CD4-positive, alpha-beta T cell treated with Interleukin-21 for 1 hour (primary cell): ENCODE results near the gene PAMR1.
A peak's percentile ranks its signal among the peaks of the same experiment; 100 is the strongest.

Source experiments
- DNase-seq: peaks from one replicate; pipeline ENCODE4 v3.0.0-alpha.2; 2020

Gene PAMR1

DNA sequence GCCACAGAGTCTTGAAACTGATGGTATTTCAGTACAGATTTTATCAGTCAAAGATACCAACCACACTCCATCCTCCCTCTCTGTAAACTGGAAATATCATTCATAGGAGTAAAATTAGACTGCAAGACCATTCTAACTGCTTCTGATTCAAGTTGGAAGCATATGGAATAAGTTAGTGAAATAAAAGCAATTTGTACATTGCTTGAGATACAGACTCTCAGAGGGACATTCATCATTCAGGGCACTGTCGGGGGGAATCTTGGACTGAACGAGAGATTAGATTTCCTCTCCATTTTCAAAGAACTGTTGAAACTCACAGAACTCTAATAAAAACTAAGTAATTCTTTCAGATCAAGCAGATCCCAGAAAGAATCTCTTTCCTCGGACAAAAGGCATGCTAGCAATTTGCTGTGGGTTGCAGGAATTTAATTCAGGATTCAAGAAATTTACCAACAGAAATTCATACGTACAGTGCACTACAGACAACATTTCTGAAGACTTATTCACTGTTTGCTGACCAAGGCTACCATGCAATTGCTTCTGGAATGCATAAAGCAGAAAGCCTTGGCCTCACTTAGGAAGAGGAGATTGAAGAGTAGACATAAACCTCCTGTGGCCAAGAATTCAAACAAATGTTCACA lies 34.1 kb downstream of the PAMR1 start:
- DNase-seq = no peak

DNA sequence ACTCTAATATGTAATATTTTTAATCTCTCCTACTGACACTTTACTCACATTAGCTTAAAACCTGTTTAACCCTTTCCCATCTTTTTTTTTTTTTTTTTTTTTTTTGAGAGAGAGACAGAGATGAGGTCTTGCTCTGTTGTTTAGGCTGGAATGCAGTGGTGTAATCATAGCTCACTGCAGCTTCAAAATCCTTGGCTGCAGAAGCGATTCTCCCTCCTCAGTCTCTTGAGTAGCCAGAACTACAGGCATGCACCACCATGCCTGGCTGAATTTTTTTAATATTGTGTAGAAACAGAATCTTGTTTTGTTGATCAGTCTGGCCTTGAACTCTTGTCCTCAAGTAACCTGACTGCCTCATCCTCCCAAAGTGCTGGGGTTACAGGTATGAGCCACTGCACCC lies 37.3 kb downstream of the PAMR1 start:
- DNase-seq = no peak

DNA sequence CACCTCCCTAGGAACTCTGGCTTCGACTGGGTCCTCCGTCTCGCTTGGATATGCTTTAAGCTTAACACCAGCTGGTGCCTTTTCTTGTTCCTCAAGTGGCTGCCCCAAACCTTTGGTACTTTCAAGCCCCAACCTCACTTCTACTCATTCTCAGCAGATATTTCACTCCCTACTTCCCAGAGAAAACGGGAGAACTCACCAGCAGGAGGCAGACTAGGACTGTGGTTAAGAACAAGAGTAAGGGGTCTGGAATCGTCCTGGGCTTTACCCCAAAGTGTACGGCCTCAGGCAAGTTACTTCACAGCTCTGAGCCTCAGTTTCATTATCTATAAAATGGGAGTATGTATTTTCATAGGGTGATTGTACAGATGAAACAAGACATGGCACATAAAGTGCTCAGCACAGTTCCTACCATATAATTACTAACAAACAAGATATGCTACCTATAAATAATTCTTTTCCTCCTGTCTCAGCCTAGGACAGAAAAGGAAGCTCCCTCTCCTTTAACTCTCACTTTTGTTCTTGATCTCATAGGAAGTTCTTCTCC lies 37.8 kb downstream of the PAMR1 start:
- no peak for DNase-seq

DNA sequence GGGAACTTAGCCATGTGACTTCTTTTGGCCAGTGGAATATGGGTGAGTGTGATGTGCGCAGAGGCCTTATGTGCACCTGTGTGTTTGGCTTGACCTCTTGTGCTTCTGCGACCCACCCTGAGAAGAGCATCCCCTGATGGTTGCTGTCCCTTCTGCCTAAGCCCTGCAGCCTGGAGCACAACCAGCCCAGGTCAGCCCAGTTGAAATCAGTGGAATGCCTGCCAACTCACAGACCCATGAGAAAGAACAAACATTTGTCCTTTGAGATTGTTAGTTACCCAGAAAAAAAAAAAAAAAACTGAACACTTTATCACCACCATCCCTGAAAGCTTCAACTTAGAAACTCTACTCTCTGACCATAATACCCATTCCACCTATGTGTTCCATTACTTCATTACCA lies 38.5 kb downstream of the PAMR1 start:
- DNase-seq = no peak

DNA sequence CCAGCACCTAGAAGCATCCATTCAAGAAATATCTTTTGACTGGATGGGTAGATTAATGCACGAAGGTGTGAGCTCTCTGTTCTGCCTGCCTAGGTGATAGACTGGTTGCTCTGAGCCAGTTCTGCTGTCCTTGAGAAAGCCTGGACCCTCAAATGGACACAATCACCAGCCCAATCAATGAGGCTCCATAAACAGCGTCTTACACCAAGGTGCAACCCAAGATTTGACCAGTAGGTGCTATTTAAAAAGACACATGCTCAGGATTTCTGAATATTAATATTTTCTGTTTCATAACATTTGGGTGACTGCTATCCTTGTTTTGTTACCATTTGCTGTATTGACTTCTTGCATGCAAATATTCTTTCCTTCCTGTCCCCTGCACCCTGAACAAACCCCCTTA lies 39.0 kb downstream of the PAMR1 start:
- DNase-seq = no peak

GRCh38 chr11:35485656-35486322 lies 39.6 kb downstream of the PAMR1 start:
- peak; percentile 59 for DNase-seq

- DNase-seq = no peak
Measured at GRCh38 chr11:35484435-35484834, 41.0 kb downstream of the PAMR1 start.

- DNase-seq = no peak
Measured at GRCh38 chr11:35483131-35483820, 42.1 kb downstream of the PAMR1 start.

- no peak for DNase-seq
Measured at GRCh38 chr11:35479731-35480130, 45.7 kb downstream of the PAMR1 start.

- no peak for DNase-seq
Measured at GRCh38 chr11:35478471-35479091, 46.8 kb downstream of the PAMR1 start.

- DNase-seq = no peak
Measured at GRCh38 chr11:35477901-35478300, 47.5 kb downstream of the PAMR1 start.

- DNase-seq = no peak
Measured at GRCh38 chr11:35474688-35475087, 50.7 kb downstream of the PAMR1 start.

DNA sequence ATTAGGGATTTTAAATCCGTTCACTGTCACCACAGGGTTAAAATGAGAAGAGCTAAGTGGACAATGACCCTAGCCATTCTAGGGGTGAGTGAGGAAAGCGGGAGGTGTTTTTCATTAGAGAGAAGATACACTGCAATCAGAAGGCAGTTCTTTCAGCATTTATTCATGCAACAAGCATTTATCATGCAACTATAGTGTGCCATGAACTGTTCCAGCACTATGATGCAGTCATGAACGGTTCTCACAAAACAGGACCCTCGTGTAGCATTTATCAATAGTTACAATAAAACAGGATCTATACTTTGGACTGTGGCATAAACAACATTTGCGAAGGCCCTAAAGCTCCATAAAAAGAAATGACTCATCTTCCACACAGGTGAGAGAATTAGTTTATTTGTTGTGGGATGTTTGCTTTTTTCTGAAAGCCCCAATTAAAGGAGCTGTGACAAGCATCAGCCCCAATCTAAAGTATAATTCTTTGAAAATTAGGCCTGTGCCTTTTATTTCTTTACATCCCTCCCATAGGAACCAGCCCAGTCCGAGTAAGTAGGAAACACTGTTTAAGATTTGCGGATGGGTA lies 51.5 kb downstream of the PAMR1 start:
- no peak for DNase-seq

GRCh38 chr11:35470616-35471015 lies 54.8 kb downstream of the PAMR1 start:
- no peak for DNase-seq

GRCh38 chr11:35466058-35466457 lies 59.4 kb downstream of the PAMR1 start:
- no peak for DNase-seq

- DNase-seq = no peak
Measured at GRCh38 chr11:35464308-35464707, 61.1 kb downstream of the PAMR1 start.

GRCh38 chr11:35463331-35463751 lies 62.1 kb downstream of the PAMR1 start:
- no peak for DNase-seq

DNA sequence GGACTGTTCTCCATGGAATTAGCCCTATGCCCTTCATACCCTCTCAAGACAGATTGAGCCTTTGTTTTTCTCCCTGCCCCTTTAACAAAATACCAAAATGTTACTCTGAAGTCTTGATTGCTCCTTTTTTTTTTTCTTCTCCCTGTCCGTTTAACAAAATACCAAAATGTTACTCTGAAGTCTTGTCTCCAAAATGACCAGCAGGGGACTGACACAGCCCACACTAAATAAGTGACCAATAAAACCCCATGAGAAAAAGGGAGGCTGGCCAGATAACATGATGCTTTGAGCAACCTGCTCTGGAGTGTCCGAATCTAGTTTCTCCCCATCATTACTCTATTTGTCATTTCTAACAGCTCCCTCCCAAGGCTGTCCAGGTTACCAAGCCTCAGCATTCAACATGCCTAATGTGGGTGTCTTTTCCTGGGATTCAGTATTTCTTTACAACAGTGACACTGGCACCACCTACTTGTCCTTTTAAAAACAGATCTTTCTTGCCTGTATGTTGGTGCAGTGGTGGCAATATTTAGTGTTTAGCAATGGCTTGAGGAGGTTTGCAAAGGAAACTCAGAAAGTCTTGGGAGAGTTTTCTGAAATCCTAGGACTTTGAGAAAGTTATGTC lies 63.4 kb downstream of the PAMR1 start:
- no peak for DNase-seq

- DNase-seq = no peak
Measured at GRCh38 chr11:35459489-35459888, 65.9 kb downstream of the PAMR1 start.

GRCh38 chr11:35458846-35459245 lies 66.6 kb downstream of the PAMR1 start:
- DNase-seq = no peak

- no peak for DNase-seq
Measured at GRCh38 chr11:35454362-35454761, 71.1 kb downstream of the PAMR1 start.

GRCh38 chr11:35436581-35437250 lies 88.7 kb downstream of the PAMR1 start:
- no peak for DNase-seq
